ENCODE measurements around the gene KRTAP10-4.
"Not testable (repeated sequence)": the region's sequence is repeated elsewhere in the genome, so short reads cannot be mapped to it uniquely, and the experiment has no call there.

The KRTAP10-4 gene

DNA sequence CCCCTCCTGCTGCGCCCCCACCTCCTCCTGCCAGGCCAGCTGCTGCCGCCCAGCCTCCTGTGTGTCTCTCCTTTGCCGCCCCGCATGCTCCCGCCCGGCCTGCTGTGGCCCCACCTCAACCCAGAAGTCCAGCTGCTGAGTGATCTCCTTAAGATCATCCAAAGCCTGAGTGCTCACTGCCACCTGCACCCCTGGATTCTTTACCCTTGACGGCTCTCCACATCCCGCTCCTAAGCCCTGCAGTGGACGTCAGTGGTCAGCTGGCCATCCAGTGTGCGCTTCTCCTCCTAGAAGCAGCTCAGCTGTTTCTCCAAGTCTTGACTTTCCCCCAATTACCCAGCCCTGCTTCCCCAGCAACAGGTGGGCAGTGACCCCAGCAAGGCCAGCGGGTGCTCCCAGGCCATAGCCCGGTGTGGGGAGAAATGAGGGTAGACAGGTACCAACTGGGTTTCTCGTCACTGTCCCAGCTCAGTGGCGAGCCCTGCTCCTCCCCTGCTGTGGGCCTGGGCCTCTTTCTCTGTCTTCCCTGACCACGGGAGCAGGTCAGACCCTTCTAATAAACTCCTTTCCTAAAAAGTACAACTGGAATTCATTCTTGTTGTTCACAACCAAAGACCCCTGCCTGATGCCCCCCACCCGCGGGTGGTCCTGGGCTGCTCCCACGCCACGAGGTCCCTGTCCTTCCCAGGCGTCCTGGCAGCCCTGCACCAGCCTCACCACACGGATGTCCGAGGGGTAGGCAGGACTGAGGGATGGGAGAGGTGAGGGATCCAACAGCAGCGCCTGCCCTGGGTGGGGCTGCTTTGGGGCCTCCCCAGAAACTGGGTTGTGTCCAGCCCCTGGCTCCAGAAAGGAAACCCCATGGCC is 28.3 kb downstream of the KRTAP10-4 start:
- no peak for DNase-seq

- no peak for DNase-seq
Observed at GRCh38 chr21:44602463-44602850, 28.9 kb downstream of the KRTAP10-4 start.

GRCh38 chr21:44603109-44603875 is 29.8 kb downstream of the KRTAP10-4 start:
- DNase-seq: no peak

DNA sequence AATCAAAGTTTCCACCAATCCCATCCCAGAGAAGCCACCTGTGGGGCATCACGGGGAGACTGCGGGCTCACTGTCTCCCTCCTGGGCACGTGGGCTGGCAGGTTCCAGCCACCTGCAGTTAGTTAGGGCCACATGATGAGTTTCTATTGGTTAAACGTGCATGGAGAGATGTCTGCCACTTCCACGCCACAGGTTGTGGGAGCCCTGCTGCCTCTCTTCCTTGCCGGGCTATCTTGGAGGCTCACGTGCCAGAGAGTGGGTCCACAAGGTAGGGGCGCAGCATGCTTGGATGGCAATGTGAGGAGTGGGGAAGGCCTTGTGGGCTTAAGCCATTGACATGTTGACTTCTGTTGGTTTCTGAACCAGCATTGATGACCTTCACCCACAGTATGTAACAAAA is 30.4 kb downstream of the KRTAP10-4 start:
- no peak for DNase-seq

DNA sequence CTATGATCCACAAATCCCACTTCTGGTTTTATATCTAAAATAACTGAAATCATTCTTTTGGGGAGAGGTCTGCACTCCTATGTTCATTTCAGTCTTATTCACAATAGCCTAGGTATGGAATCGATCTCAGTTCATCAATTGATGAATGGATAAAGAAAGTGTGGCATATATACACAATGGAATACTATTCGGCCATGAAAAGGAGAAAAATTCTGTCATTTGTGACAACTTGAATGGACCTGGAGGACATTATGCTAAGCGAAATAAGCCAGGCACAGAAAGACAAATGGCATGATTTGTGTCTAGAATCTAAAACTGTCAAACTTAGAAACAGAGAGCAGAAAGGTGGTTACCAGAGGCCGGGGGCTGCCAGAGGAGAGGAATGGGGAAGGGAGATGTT is 33.0 kb downstream of the KRTAP10-4 start:
- DNase-seq: no peak

DNA sequence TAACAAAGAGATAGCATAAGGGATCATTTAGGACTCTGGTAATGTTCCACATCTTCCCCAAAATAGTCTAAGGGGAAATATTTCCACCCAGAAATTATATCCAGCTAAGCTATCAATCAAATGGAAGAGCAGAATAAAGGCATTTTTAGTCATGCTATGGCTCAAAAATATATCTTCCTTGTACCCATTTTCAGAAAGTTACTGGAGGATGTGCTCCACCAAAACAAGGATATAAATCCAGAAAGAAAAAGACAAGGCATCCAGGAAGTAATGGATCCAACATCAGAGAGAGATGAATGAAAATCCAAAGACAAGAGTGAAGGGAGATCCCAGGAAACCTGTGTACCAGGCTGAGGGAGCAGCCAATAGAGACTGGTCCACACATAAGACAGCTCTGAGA is 35.7 kb downstream of the KRTAP10-4 start:
- DNase-seq: no peak

DNA sequence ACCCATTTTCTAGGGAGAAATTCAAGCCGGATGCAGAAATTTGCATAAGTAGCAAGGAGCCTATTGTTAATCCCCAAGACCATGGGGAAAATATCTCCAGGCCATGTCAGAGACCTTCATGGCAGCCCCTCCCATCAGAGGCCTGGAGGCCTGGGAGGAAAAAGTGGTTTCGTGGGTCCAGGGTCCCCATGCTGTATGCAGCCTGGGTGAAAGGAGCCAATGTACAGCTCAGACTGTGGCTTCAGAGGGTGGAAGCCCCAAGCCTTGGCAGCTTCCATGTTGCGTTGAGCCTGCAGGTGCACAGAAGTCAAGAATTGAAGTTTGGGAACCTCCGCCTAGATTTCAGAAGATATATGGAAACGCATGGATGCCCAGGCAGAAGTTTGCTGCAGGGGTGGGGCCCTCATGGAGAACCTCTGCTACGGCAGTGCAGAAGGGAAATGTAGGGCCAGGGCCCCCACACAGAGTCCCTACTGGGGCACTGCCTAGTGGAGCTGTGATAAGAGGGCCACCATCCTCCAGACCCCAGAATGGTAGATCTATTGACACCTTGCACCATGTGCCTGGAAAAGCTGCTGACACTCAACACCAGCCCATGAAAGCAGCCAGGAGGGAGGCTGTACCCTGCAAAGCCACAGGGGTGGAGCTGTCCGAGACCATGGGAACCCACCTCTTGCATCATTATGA is 36.8 kb downstream of the KRTAP10-4 start:
- DNase-seq: not testable (repeated sequence)

DNA sequence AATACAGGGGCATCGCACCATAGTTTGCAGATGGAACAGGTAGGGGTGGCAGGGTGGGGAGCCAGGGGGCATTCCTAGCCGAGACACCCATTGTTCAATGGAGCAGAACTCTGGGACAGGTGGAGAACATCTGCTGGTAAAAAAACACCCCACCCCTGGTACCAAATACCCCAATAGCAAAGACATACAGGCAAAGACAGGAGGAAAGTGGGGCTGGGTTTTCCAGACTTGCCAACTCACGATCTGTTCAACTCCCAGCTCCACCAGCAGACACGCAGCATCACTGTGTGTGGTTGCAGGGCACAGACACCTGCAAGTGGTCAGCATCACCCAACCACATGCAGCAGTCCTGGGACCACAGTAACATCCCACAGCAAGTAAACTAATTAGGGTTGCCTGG is 38.0 kb downstream of the KRTAP10-4 start:
- no peak for DNase-seq

DNA sequence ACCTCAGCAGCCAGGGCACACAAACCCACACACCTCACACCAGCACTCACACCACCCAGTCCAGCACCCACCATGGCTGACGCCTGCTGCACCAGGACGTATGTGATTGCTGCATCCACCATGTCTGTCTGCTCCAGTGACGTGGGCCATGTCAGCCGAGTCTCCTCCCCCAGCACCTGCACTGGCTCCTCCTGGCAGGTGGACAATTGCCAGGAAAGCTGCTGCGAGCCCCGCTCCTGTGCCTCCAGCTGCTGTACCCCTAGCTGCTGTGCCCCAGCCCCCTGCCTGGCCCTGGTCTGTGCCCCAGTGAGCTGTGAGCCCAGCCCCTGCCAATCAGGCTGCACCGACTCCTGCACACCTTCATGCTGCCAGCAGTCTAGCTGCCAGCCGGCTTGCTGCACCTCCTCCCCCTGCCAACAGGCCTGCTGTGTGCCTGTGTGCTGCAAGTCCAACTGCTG is 38.5 kb downstream of the KRTAP10-4 start, which contains the start of gene KRTAP10-8:
Gene KRTAP10-8, plus strand, starts transcription at position 51 of the 458 bp plus-strand sequence. Its CDS starts 22 bp downstream, at position 73.
- no peak for DNase-seq

DNA sequence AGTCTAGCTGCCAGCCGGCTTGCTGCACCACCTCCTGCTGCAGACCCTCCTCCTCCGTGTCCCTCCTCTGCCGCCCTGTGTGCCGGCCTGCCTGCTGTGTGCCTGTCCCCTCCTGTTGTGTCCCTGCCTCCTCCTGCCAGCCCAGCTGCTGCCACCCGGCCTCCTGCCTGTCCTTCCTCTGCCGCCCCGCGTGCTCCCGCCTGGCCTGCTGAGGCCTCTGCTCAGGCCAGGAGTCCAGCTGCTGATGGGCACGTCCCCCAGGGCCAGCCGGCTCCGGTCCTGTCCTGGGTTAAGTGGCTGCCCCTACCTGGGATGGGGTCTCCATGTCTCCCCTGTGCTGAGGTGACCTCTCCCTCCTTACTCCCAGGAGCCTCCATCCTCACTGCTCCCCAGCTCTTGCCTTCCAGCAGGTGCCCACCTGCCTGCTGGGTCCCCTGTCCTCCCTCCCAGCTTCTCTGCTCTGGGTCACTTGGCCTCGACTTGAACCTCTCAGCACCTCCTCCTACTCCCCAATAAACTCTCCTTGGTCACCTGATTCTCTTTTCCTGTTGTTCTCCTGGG is 39.2 kb downstream of the KRTAP10-4 start:
- DNase-seq: no peak

DNA sequence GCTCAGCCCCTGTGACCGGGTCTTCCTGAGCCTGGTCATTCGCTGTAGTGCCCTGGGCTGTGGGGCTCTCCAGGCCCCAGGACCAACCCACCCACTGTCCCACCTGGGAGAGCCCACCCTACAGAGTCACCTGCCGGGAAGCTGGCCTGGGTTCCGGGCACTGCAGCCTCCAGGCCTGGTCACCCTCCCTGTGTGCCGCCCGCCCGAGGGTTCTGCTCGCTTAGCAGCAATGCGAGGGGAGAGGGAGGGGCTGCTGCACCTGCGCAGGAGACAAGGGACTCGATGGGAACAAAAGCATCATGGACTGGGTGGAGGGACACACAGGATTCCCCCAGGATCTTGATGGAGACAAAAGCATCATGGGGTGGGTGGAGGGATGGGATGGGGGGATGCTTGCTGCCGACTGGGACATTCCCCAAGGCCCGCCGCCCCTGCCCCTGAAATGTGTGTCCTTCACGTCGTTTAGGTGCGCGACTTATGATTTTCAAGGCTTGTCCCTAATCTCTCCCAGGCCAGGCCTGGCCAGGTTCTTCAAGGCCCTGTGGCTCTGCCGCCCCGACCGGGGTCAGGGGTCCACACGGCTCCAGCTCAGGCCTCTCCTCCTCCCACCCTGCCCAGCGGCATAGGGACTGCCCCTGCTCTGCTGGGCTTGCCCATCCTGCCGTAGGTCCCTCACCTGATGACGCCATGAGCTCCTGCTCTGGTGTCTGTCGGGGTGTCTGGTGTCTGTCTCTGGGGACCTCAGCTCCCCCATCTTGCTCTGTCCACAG is 40.0 kb downstream of the KRTAP10-4 start:
- no peak for DNase-seq

GRCh38 chr21:44614161-44614631 is 40.7 kb downstream of the KRTAP10-4 start:
- DNase-seq: no peak

- DNase-seq: no peak
Observed at GRCh38 chr21:44614961-44615391, 41.4 kb downstream of the KRTAP10-4 start.

DNA sequence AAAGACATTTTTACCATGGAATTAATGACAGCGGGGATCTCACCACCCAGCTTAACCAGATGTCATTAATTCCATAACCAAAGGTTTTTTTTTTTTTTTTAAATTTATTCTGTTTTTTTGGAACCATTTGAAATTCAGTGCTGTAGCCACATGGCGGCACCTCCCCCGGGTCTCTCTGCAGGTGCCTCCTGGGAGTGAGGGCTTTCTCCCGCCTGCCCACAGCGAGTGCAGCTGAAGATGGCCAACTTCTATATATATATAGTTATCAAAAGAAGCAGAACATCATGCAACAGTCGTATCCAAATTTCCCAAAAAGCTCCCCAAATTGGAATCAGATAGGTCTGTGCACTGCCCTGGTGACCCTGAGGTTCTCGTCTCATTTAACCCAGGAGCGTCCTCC is 41.9 kb downstream of the KRTAP10-4 start:
- DNase-seq: no peak

- no peak for DNase-seq
Observed at GRCh38 chr21:44615911-44616590, 42.5 kb downstream of the KRTAP10-4 start.

GRCh38 chr21:44616591-44616926 is 43.0 kb downstream of the KRTAP10-4 start:
- no peak for DNase-seq

- DNase-seq: no peak
Observed at GRCh38 chr21:44617071-44617501, 43.6 kb downstream of the KRTAP10-4 start.

GRCh38 chr21:44618504-44618903 is 45.0 kb downstream of the KRTAP10-4 start:
- DNase-seq: no peak

DNA sequence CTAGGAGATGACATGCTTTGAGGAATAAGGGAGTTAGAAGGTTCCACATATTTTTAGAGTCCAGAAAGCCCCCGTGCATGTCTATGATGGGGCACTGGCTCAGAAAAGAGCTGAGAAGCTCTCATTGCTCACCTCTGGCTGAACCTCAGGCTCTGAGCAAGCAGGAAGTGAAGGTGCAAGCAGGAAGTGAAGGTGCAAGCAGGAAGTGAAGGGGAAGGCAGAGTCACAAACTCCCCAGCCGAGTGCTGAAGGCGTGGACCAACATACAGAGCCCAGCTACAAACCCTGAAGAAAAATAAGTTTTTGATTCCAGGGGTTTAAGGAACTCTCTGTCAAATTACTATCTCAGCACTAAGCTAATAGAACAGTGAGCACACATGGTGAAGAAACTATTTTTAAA is 45.4 kb downstream of the KRTAP10-4 start:
- DNase-seq: peak; percentile 78

DNA sequence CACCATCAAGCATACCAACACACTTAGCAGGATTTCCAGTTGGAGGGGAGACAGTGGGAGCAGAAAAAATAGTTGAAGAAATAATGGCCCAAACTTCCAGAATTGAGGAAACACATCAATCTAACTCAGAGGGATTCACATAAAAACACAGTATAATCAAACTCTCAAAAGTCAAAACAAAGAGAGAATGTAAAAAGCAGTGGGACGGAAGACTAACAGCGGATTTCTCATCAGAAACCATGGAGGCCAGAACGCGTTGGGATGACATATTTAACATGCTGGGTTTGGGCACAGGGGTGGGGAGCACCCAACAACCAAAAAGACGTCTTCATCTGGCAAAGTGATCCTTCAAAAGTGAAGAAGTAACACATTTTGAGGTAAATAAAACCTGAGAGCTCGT is 46.4 kb downstream of the KRTAP10-4 start:
- no peak for DNase-seq

- no peak for DNase-seq
Observed at GRCh38 chr21:44623575-44623974, 50.0 kb downstream of the KRTAP10-4 start.

Measured in CD4-positive, alpha-beta T cell treated with Interleukin-4 for 4 hours (primary cell).